Brain microvascular endothelial cell (primary cell): Measurements from ENCODE around the gene AUTS2.

Experiments used
- DNase-seq: peaks from one replicate; pipeline ENCODE4 v3.0.0-alpha.2; 2020
- H3K27ac ChIP-seq: fragments of 250-450 bp; sonication (Bioruptor Pico); 2 replicates; pipeline ENCODE4 v1.5.1; 2020; ENCODE audit warnings: mild to moderate bottlenecking, moderate library complexity
- H3K27me3 ChIP-seq: fragments of 250-450 bp; sonication (Bioruptor Pico); replicated peaks from 2 replicates; pipeline ENCODE4 v1.5.1; 2020; ENCODE audit warnings: mild to moderate bottlenecking
- H3K36me3 ChIP-seq: fragments of 250-450 bp; sonication (Bioruptor Pico); replicated peaks from 2 replicates; pipeline ENCODE4 v1.5.1; 2020; ENCODE audit warnings: mild to moderate bottlenecking
- H3K4me3 ChIP-seq: 2 replicates; pipeline ENCODE4 v1.5.1; 2011; ENCODE audit warnings: low read depth, mild to moderate bottlenecking, control low read depth, low read length, moderate library complexity
- in situ Hi-C: cut with HindIII; loops from 2 replicates; pipeline ENCODE4 v1.10.0; 2017; ENCODE audit warnings: low sequenced_read_pairs, low pct_ligation_motif_present
- TF ChIP-seq, protein P1 (sequence below): IDR thresholded peaks from 2 replicates; pipeline ENCODE4 v1.5.1; 2011; ENCODE audit warnings: low read depth, mild to moderate bottlenecking, moderate library complexity, low read length, control low read depth, inconsistent platforms; ENCODE audit errors: missing control alignments

The AUTS2 gene

DNA sequence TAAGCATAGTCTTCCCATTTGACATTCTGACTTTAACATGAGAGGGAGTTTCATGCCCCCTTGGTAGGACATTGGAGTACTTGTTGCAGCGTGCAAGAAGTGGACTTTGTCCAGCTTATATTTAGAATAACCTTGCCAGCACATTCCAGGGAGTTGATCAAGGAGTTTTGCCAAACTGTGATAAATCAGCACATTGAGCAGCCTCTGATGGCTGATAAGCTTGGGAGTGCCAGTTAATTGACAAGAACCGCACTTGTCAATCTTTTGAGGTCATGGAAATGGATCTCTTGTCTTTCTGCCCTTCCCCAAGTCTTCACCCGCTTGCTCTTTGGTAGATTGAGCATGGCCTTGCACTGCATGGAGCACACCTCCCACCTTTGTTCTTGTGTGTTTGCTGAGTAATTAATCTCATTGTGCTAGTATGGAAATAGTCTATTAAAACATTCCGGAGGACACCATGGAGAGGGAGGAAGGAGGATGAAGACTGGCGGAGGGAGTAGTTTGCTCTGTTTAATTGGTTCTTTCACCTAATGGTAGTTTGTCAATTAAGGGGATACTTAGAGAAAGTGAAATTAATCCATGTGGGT, 865.2 kb downstream of the AUTS2 start:
- TF ChIP-seq, protein P1, sequence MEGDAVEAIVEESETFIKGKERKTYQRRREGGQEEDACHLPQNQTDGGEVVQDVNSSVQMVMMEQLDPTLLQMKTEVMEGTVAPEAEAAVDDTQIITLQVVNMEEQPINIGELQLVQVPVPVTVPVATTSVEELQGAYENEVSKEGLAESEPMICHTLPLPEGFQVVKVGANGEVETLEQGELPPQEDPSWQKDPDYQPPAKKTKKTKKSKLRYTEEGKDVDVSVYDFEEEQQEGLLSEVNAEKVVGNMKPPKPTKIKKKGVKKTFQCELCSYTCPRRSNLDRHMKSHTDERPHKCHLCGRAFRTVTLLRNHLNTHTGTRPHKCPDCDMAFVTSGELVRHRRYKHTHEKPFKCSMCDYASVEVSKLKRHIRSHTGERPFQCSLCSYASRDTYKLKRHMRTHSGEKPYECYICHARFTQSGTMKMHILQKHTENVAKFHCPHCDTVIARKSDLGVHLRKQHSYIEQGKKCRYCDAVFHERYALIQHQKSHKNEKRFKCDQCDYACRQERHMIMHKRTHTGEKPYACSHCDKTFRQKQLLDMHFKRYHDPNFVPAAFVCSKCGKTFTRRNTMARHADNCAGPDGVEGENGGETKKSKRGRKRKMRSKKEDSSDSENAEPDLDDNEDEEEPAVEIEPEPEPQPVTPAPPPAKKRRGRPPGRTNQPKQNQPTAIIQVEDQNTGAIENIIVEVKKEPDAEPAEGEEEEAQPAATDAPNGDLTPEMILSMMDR = no peak
- H3K27me3 ChIP-seq = no peaks in the 10 kb centered on the region
- no peak overlapping the region for H3K4me3 ChIP-seq
- H3K36me3 ChIP-seq = no peaks in the 10 kb centered on the region
- no peak overlapping the region for H3K27ac ChIP-seq
- DNase-seq = no peak
- in situ Hi-C loops = no loop called here

DNA sequence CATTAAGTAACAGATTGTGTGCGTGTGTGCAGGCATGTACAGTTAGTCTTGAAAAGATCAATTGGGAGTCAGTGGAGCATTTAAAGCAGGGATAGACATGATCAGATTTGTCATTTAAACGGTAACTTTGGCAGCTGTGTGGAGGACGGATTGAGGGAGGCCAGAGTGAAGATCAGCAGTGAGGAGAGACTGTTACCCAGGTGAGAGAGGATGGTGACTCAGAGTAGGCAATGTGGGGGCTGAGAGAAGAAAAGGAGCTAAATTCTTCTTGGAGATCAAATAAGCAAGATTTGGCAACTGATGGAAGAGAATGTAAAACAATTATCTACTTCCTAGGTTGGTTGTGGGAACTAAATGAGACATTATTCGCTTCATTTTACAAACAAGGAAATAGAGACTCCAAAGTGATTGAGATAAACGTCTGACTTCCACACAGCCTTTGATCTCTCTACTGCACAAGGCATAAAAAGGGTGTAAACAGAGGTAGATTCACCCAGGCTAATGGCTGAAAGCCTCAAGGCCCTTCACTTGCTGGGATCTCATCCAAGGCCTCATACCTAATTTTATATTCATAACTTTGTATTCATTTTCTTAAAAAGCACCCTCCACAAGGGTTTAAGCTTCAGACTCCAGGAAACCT, 868.6 kb downstream of the AUTS2 start:
- in situ Hi-C loops = no loop called here
- no peak for DNase-seq
- TF ChIP-seq, protein P1 = no peak
- H3K27me3 ChIP-seq = no peaks in the 10 kb centered on the region
- no peak overlapping the region for H3K4me3 ChIP-seq
- no peaks in the 10 kb centered on the region for H3K36me3 ChIP-seq
- no peak overlapping the region for H3K27ac ChIP-seq

DNA sequence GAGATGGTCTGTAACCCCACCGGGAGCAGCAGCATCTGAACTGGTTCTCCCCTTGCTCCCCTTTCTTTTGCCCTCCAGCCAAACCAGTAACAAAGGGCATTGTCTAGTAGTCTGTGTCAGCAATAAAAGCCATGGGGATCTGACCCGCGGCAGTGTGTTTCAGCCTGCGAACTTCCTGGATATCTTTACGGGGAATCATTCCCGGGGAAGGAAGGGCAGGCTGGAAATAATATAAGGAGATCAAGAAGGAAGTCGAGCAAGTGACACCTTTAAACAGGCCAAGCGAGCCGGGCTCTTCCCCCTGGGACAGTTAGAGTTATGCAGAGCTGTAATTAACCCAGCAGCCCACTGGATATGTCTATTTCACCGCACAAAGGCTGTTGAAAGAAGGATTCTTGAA, 872.5 kb downstream of the AUTS2 start:
- H3K27ac ChIP-seq = no peak overlapping the region
- in situ Hi-C loops = no loop called here
- TF ChIP-seq, protein P1 = no peak
- H3K27me3 ChIP-seq = no peaks in the 10 kb centered on the region
- DNase-seq = no peak
- H3K4me3 ChIP-seq = no peak overlapping the region
- no peaks in the 10 kb centered on the region for H3K36me3 ChIP-seq

DNA sequence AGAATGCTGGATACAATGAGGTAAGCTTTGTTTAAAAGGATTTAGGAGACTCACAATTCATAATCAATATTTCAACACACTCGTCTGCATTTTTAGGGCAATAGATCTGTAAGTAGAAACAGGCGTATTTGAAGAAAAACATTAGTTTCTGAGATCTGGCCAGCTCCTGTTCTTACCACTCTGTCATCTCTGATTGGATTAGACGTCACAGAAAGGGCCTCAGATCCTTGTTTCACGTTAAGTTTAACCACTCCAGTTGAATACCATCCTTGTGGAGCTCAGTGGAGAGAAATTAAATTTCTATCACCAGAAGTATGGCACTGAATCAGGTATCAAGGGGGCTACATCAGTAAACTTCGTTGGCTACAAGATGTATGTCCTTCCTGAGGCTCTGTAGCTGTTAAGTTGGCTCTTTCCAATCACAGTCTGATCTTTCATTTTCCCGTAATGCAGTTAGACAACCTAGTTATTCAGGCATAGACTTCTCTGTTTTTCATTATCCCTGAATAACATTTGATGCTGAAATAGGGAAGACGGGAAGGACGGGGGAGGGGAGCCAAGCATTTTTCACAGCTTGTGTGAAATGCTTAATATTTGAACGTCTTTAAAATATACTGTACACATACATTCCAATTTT, 874.4 kb downstream of the AUTS2 start:
- DNase-seq = no peak
- Histone ChIP-seq H3K27ac (no peak overlapping the region), H3K27me3 (no peaks in the 10 kb centered on the region), H3K36me3 (no peaks in the 10 kb centered on the region), H3K4me3 (no peak overlapping the region)
- TF ChIP-seq, protein P1 = no peak
- in situ Hi-C loops = no loop called here

DNA sequence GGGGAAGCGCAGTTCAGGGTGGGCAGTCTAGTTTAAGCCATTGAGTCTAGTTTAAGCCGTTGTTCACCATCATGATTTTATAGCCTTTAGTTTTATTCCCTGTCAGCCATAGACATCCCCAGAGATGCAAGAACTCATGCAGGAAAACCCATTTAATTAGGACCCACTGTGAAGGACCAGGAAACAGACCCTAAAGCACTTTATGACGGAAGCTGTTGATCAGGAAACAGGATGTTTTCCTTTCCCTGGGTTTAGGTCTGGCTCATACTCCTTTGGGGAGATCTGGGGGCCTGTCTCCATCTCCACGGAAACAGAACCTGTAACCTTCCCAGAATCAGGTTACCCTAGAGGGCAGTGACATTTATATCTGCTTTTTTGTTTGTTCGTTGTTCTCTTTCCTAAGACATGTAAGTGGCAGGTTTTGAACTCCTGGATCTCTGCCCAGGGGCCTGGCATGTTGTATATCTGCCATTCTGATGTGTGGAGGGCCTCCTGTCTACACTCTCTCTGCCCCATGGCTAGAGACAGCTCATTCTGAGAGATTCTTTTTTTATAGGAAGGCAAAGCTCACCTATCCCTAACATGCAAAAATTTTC, 876.5 kb downstream of the AUTS2 start:
- no peak for DNase-seq
- Histone ChIP-seq H3K36me3 (no peaks in the 10 kb centered on the region), H3K4me3 (no peak overlapping the region), H3K27me3 (no peaks in the 10 kb centered on the region), H3K27ac (no peak overlapping the region)
- in situ Hi-C loops = no loop called here
- TF ChIP-seq, protein P1 = no peak
